HepG2 (cell line): ENCODE results near the gene ZFPM1. TPM values are rescaled to one million over a fixed set of nuclear protein-coding genes. Genes with fewer than 3 reads are reported as not detected.

Source experiments
- BHLHE40 ChIP-seq: IDR thresholded peaks from 2 replicates; pipeline ENCODE4 v1.6.1; 2011; ENCODE audit warnings: low read length, improper control_type of control experiment
- CHCHD3 ChIP-seq: sonication (generic); formaldehyde crosslinking; IDR thresholded peaks from 2 replicates; pipeline ENCODE4 v1.8.0; 2022; ENCODE audit warnings: mild to moderate bottlenecking, missing genetic modification reagents, moderate library complexity
- FOXM1 ChIP-seq: sonication (generic); formaldehyde crosslinking; IDR thresholded peaks from 2 replicates; pipeline ENCODE4 v1.5.0; 2020; ENCODE audit warnings: missing genetic modification reagents
- MZF1 ChIP-seq: sonication (generic); formaldehyde crosslinking; IDR thresholded peaks from 2 replicates; pipeline ENCODE4 v1.8.1; 2023; ENCODE audit warnings: mild to moderate bottlenecking, missing genetic modification reagents, borderline replicate concordance
- PRDM15 ChIP-seq: sonication (generic); formaldehyde crosslinking; IDR thresholded peaks from 2 replicates; pipeline ENCODE4 v1.4.0; 2020; ENCODE audit warnings: missing genetic modification reagents
- PRMT3 ChIP-seq: sonication (generic); formaldehyde crosslinking; IDR thresholded peaks from 2 replicates; pipeline ENCODE4 v1.8.1; 2022; ENCODE audit warnings: low read depth, mild to moderate bottlenecking, moderate library complexity, missing genetic modification reagents, borderline replicate concordance
- SYNCRIP ChIP-seq: fragments of 200-400 bp; formaldehyde crosslinking; IDR thresholded peaks from 2 replicates; pipeline ENCODE4 v1.6.1; 2018; ENCODE audit warnings: mild to moderate bottlenecking, low read depth, low read length; ENCODE audit not compliant: insufficient read depth
- TOPORS ChIP-seq: sonication (generic); formaldehyde crosslinking; IDR thresholded peaks from 2 replicates; pipeline ENCODE4 v1.8.0; 2023; ENCODE audit warnings: mild to moderate bottlenecking, missing genetic modification reagents
- ZBTB10 ChIP-seq: sonication (generic); formaldehyde crosslinking; IDR thresholded peaks from 2 replicates; pipeline ENCODE4 v1.4.0; 2020; ENCODE audit warnings: missing genetic modification reagents, borderline replicate concordance
- ZFX ChIP-seq: sonication (generic); formaldehyde crosslinking; IDR thresholded peaks from 2 replicates; pipeline ENCODE4 v1.4.0; 2020; ENCODE audit warnings: mild to moderate bottlenecking, low read depth, missing genetic modification reagents, moderate library complexity
- ZNF20 ChIP-seq: sonication (generic); formaldehyde crosslinking; IDR thresholded peaks from 2 replicates; pipeline ENCODE4 v1.4.0; 2020; ENCODE audit warnings: mild to moderate bottlenecking, moderate library complexity, missing genetic modification reagents
- ZNF317 ChIP-seq: sonication (generic); formaldehyde crosslinking; IDR thresholded peaks from 2 replicates; pipeline ENCODE4 v1.5.0; 2020; ENCODE audit warnings: mild to moderate bottlenecking, missing genetic modification reagents
- ZNF326 ChIP-seq: sonication (generic); formaldehyde crosslinking; IDR thresholded peaks from 2 replicates; pipeline ENCODE4 v1.4.0; 2020; ENCODE audit warnings: missing genetic modification reagents, borderline replicate concordance
- ZNF687 ChIP-seq: sonication (generic); formaldehyde crosslinking; IDR thresholded peaks from 2 replicates; pipeline ENCODE4 v1.5.1; 2020; ENCODE audit warnings: mild to moderate bottlenecking, missing genetic modification reagents, moderate library complexity
- ZNF850 ChIP-seq: sonication (generic); formaldehyde crosslinking; conservative IDR thresholded peaks from 2 replicates; pipeline ENCODE4 v1.9.0; 2021; ENCODE audit warnings: mild to moderate bottlenecking, missing genetic modification reagents
- ZSCAN5A ChIP-seq: sonication (generic); formaldehyde crosslinking; IDR thresholded peaks from 2 replicates; pipeline ENCODE4 v1.8.0; 2022; ENCODE audit warnings: mild to moderate bottlenecking, missing genetic modification reagents, borderline replicate concordance
- polyA plus RNA-seq, 8 experiments: library from polyadenylated mRNA; depleted of rRNA in 3 of 8; stranded (reverse) in 7 of 8; unstranded in 1 of 8; fragments of >200 nt; fragmentation: Illumina TruSeq in 4 of 8; extraction: Trizol in 4 of 8; gene quantifications; 2 replicates each; pipeline versions ENCODE4 v1.2.1 to v1.2.3, GENCODE V29; 2011 to 2016; ENCODE audit warnings: low read depth in 4 of 8, missing spikeins in 1 of 8, mixed read lengths in 1 of 8; ENCODE audit not compliant: insufficient read depth in 1 of 8
- total RNA-seq, 5 experiments: library from RNA; depleted of rRNA; stranded (reverse); fragments of >200 nt; fragmentation: Illumina TruSeq; extraction: Trizol; gene quantifications; 2 replicates each; pipeline ENCODE4 v1.2.3, GENCODE V29; 2016; ENCODE audit warnings: low read depth in 1 of 5

Gene ZFPM1
- total and polyA plus RNA-seq, 2 of the 13 experiments (the other 11 are each of a cell fraction or from before 2014, with no cell fraction given), result 1.3 to 3.8 TPM

GRCh38 chr16:88452482-88453216 is 431 bp upstream of the ZFPM1 start (continued):
- TF ChIP-seq PRDM15 (no peak; the same call in 1 of the 2 replicates), ZSCAN5A (no peak), ZFX (peak; percentile 70; the same call in 1 of the 2 replicates), TOPORS (peak; percentile 75; the same call in 1 of the 2 replicates), ZNF326 (CRISPR knock-in tag) (no peak), ZNF20 (CRISPR knock-in tag) (no peak), BHLHE40 (peak; percentile 80), ZNF317 (peak; percentile 85), ZNF850 (no peak), ZBTB10 (no peak; the same call in 1 of the 2 replicates), PRMT3 (CRISPR knock-in tag) (no peak), FOXM1 (CRISPR knock-in tag) (no peak), MZF1 (CRISPR knock-in tag) (no peak), SYNCRIP (no peak), CHCHD3 (no peak; the same call in 1 of the 2 replicates), ZNF687 (CRISPR knock-in tag) (peak; percentile 99)
